GM18951 (cell line): Measurements from ENCODE around the gene SGCA.

Source experiments
- POLR2A ChIP-seq: IDR thresholded peaks from 4 replicates; pipeline ENCODE4 v1.6.1; 2011; ENCODE audit warnings: mild to moderate bottlenecking; ENCODE audit not compliant: insufficient read length, insufficient read depth; ENCODE audit errors: extremely low read depth
- in situ Hi-C: fragments of 300-500 bp; cut with MboI; formaldehyde crosslinking; loops from one replicate; pipeline ENCODE4 v1.12.0; 2022; ENCODE audit warnings: low sequenced_read_pairs, mixed read lengths, inconsistent platforms; ENCODE audit not compliant: unreplicated experiment

SGCA gene

GRCh38 chr17:50182783-50183420 lies 17.1 kb downstream of the SGCA start:
- TF ChIP-seq POLR2A = no peak
- in situ Hi-C loops = no loop called here

- no peak for TF ChIP-seq POLR2A
- in situ Hi-C loops = no loop called here
These were observed 17.7 kb downstream of the SGCA start for GRCh38 chr17:50183421-50183994.

GRCh38 chr17:50184064-50184463 lies 18.3 kb downstream of the SGCA start:
- TF ChIP-seq POLR2A = no peak
- in situ Hi-C loops = no loop called here

GRCh38 chr17:50184611-50185398 lies 19.0 kb downstream of the SGCA start:
- no peak for TF ChIP-seq POLR2A
- in situ Hi-C loops = no loop called here

- in situ Hi-C loops = no loop called here
- TF ChIP-seq POLR2A = no peak
These were observed 20.0 kb downstream of the SGCA start for GRCh38 chr17:50185631-50186471.

GRCh38 chr17:50186661-50187393 lies 21.0 kb downstream of the SGCA start:
- TF ChIP-seq POLR2A = no peak
- in situ Hi-C loops = no loop called here

- in situ Hi-C loops = no loop called here
- TF ChIP-seq POLR2A = no peak
These were observed 21.6 kb downstream of the SGCA start for GRCh38 chr17:50187394-50187725.

GRCh38 chr17:50187751-50188530 lies 22.1 kb downstream of the SGCA start:
- in situ Hi-C loops = no loop called here
- TF ChIP-seq POLR2A = no peak

GRCh38 chr17:50188531-50188920 lies 22.7 kb downstream of the SGCA start:
- no peak for TF ChIP-seq POLR2A
- in situ Hi-C loops = no loop called here

- in situ Hi-C loops = no loop called here
- TF ChIP-seq POLR2A = no peak
These were observed 23.2 kb downstream of the SGCA start for GRCh38 chr17:50188921-50189549.

- no peak for TF ChIP-seq POLR2A
- in situ Hi-C loops = loop anchor here (10.0 kb wide), 1 partner anchor 105 kb away; no protein-coding TSS in a partner anchor
These were observed 23.9 kb downstream of the SGCA start for GRCh38 chr17:50189550-50190292.
